ENCODE data around the gene ITPR2. TPM values are rescaled to one million over a fixed set of nuclear protein-coding genes. Genes with fewer than 3 reads are reported as not detected.

The ITPR2 gene
- total RNA-seq, 1 experiment from 2014 or later = 14.3 TPM

- no peak for DNase-seq (ENCODE audit: unreplicated experiment)
- H3K36me3 Mint-ChIP-seq (ENCODE audit: insufficient read depth, unreplicated experiment) = peaks cover 5% of the 10 kb centered on the region
- no peak overlapping the region for H3K4me3 Mint-ChIP-seq (ENCODE audit: unreplicated experiment)
- no peaks in the 10 kb centered on the region for H3K9me3 Mint-ChIP-seq (ENCODE audit: unreplicated experiment)
- BruUV-seq (replicated peaks) = no TSS peak
- intact Hi-C loops (cut with micrococcal nuclease) = no loop called here
- H3K27me3 Mint-ChIP-seq (ENCODE audit: insufficient read depth, unreplicated experiment) = no peaks in the 10 kb centered on the region
- H3K27ac Mint-ChIP-seq (ENCODE audit: low read depth, unreplicated experiment) = no peak overlapping the region
- CTCF ChIA-PET = no interaction called here
- POLR2A ChIA-PET = no interaction called here
- no peaks in the 10 kb centered on the region for H3K4me1 Mint-ChIP-seq (ENCODE audit: insufficient read depth, unreplicated experiment)
- TF ChIP-seq, protein P1, sequence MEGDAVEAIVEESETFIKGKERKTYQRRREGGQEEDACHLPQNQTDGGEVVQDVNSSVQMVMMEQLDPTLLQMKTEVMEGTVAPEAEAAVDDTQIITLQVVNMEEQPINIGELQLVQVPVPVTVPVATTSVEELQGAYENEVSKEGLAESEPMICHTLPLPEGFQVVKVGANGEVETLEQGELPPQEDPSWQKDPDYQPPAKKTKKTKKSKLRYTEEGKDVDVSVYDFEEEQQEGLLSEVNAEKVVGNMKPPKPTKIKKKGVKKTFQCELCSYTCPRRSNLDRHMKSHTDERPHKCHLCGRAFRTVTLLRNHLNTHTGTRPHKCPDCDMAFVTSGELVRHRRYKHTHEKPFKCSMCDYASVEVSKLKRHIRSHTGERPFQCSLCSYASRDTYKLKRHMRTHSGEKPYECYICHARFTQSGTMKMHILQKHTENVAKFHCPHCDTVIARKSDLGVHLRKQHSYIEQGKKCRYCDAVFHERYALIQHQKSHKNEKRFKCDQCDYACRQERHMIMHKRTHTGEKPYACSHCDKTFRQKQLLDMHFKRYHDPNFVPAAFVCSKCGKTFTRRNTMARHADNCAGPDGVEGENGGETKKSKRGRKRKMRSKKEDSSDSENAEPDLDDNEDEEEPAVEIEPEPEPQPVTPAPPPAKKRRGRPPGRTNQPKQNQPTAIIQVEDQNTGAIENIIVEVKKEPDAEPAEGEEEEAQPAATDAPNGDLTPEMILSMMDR (IDR thresholded peaks at IDR 0.05; ENCODE audit: unreplicated experiment) = no peak
These were observed 286.3 kb downstream of the ITPR2 start for GRCh38 chr12:26546535-26547314.

- H3K27me3 Mint-ChIP-seq (ENCODE audit: insufficient read depth, unreplicated experiment) = no peaks in the 10 kb centered on the region
- H3K36me3 Mint-ChIP-seq (ENCODE audit: insufficient read depth, unreplicated experiment) = no peaks in the 10 kb centered on the region
- POLR2A ChIA-PET = interaction anchor here (0.7 kb wide), 1 partner anchor 46 kb away, joined by 3 read pairs; no protein-coding TSS in a partner anchor
- TF ChIP-seq, protein P1 (IDR thresholded peaks at IDR 0.05; ENCODE audit: unreplicated experiment) = no peak
- H3K27ac Mint-ChIP-seq (ENCODE audit: low read depth, unreplicated experiment) = no peak overlapping the region
- BruUV-seq (replicated peaks) = no TSS peak
- CTCF ChIA-PET = interaction anchor here (1.2 kb wide), 1 partner anchor 112 kb away, joined by 3 read pairs; no protein-coding TSS in a partner anchor
- DNase-seq (ENCODE audit: unreplicated experiment) = no peak
- H3K9me3 Mint-ChIP-seq (ENCODE audit: unreplicated experiment) = no peaks in the 10 kb centered on the region
- intact Hi-C loops (cut with micrococcal nuclease) = no loop called here
- no peak overlapping the region for H3K4me3 Mint-ChIP-seq (ENCODE audit: unreplicated experiment)
- H3K4me1 Mint-ChIP-seq (ENCODE audit: insufficient read depth, unreplicated experiment) = no peaks in the 10 kb centered on the region
These were observed 293.9 kb downstream of the ITPR2 start for GRCh38 chr12:26539131-26539530.

DNA sequence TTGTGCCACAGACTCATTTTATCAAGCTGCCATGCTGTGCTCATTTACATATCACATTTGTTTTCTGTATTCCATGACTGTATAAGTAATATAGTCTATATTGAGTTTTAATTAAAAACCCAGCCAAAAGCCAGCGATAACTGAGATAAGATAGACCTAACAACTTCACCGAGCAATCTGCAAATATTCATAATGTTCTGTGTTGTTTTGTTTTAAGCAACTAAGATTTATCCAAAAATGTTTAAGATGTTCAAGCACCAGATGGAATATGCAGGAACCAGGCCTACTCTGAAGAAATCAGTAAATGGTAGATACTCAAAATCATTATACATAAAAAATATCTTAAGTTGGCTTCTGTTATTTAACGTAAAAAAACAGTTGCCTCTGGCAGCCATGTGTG is 295.3 kb downstream of the ITPR2 start:
- no TSS peak for BruUV-seq (replicated peaks)

DNA sequence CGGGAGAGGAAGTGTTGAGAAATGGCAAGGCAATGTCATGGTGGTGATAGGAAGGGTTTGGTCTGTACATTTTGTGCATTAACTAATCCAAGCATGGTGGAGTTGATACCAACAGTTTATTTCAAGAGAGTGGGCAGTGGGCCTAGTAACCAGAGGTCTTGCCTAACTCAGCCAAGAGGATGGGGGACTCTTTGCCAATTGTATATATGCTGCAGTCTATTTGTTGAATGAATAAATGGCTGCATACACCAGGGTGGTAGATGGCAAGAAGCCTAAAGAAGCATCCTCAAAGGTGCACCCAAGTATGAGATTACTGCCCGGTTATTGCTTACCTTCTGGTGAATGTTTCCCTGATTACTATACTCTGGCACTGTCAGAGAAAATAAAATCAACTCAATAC is 295.9 kb downstream of the ITPR2 start:
- Mint-ChIP-seq H3K4me1 (ENCODE audit: insufficient read depth, unreplicated experiment) (no peaks in the 10 kb centered on the region), H3K27ac (ENCODE audit: low read depth, unreplicated experiment) (no peak overlapping the region), H3K27me3 (ENCODE audit: insufficient read depth, unreplicated experiment) (no peaks in the 10 kb centered on the region), H3K9me3 (ENCODE audit: unreplicated experiment) (no peaks in the 10 kb centered on the region), H3K4me3 (ENCODE audit: unreplicated experiment) (no peak overlapping the region), H3K36me3 (ENCODE audit: insufficient read depth, unreplicated experiment) (no peaks in the 10 kb centered on the region)
- intact Hi-C loops (cut with micrococcal nuclease) = no loop called here
- ChIA-PET CTCF (interaction anchor here (0.9 kb wide), 1 partner anchor 12 kb away, joined by 3 read pairs; no protein-coding TSS in a partner anchor), POLR2A (no interaction called here)
- DNase-seq (ENCODE audit: unreplicated experiment) = no peak
- TF ChIP-seq, protein P1 (IDR thresholded peaks at IDR 0.05; ENCODE audit: unreplicated experiment) = no peak
- BruUV-seq (replicated peaks) = no TSS peak

More for the DNA sequence above, 295.3 kb downstream of the ITPR2 start:
- Mint-ChIP-seq H3K4me1 (ENCODE audit: insufficient read depth, unreplicated experiment) (no peaks in the 10 kb centered on the region), H3K27ac (ENCODE audit: low read depth, unreplicated experiment) (no peak overlapping the region), H3K36me3 (ENCODE audit: insufficient read depth, unreplicated experiment) (no peaks in the 10 kb centered on the region), H3K4me3 (ENCODE audit: unreplicated experiment) (no peak overlapping the region), H3K27me3 (ENCODE audit: insufficient read depth, unreplicated experiment) (no peaks in the 10 kb centered on the region), H3K9me3 (ENCODE audit: unreplicated experiment) (no peaks in the 10 kb centered on the region)
- ChIA-PET POLR2A (no interaction called here), CTCF (no interaction called here)
- TF ChIP-seq, protein P1 (IDR thresholded peaks at IDR 0.05; ENCODE audit: unreplicated experiment) = no peak
- intact Hi-C loops (cut with micrococcal nuclease) = no loop called here
- no peak for DNase-seq (ENCODE audit: unreplicated experiment)
